B cell (primary cell): ENCODE data around the gene SCRN2. TPM values are rescaled to one million over a fixed set of nuclear protein-coding genes. Genes with fewer than 3 reads are reported as not detected.

ENCODE experiments used
- ATAC-seq: fragments of 200-7000 bp; cut with Tn5 transposase; one replicate; pipeline ENCODE4 v1.10.0; 2021; ENCODE audit warnings: low read depth, mild to moderate bottlenecking, moderate number of reproducible peaks, moderate library complexity
- CTCF ChIA-PET: fragments of 350-600 bp; sonication (Branson Sonifier 250); formaldehyde crosslinking; loops from one replicate; lab custom pipeline; 2021; ENCODE audit warnings: antibody characterized with exemption, inconsistent platforms; lab: Charles Lee
- POLR2A ChIA-PET: fragments of 350-600 bp; sonication (Branson Sonifier 250); formaldehyde crosslinking; loops from one replicate; lab custom pipeline; 2021; ENCODE audit warnings: antibody characterized with exemption; lab: Charles Lee
- DNase-seq: peaks from one replicate; pipeline ENCODE4 v3.0.0; 2013
- H2AFZ ChIP-seq: 2 replicates; pipeline ENCODE4 v1.6.1; 2012; ENCODE audit warnings: mild to moderate bottlenecking, low read depth, low read length; ENCODE audit not compliant: insufficient read depth, poor library complexity, severe bottlenecking
- H3K27ac ChIP-seq, 2 donors: 1 replicate in 1 of 2; 2 replicates in 1 of 2; pipeline ENCODE4 v1.5.1; 2012 to 2013; ENCODE audit warnings: low read length in 2 of 2, mild to moderate bottlenecking in 2 of 2, moderate library complexity in 1 of 2
- H3K27me3 ChIP-seq, 4 experiments: fragments of 200-600 bp in 1 of 4; sonication (generic) in 1 of 4; replicated peaks in 1 of 4; 1 replicate in 2 of 4; 2 replicates in 2 of 4; pipeline versions ENCODE4 v1.6.1 to v1.7.0; 2013 to 2016; ENCODE audit warnings: low read length in 3 of 4, mild to moderate bottlenecking in 2 of 4, mixed read lengths in 1 of 4, moderate library complexity in 1 of 4; ENCODE audit not compliant: insufficient read depth in 4 of 4, control insufficient read depth in 3 of 4; ENCODE audit errors: control extremely low read depth in 1 of 4
- H3K36me3 ChIP-seq, 2 experiments: replicated peaks in 1 of 2; 1 replicate in 1 of 2; 2 replicates in 1 of 2; pipeline versions ENCODE4 v1.6.1 to v1.7.1; 2013; ENCODE audit warnings: low read length in 1 of 2; ENCODE audit not compliant: insufficient read depth in 2 of 2, control insufficient read depth in 1 of 2; ENCODE audit errors: control extremely low read depth in 1 of 2, extremely low read depth in 1 of 2
- H3K4me1 ChIP-seq, 2 donors: fragments of 200-600 bp in 1 of 2; sonication (generic) in 1 of 2; 1 replicate in 1 of 2; 2 replicates in 1 of 2; pipeline versions ENCODE4 v1.5.1 to v1.6.1; 2013 to 2017; ENCODE audit warnings: low read length in 2 of 2; ENCODE audit not compliant: control insufficient read depth in 2 of 2, insufficient read depth in 2 of 2
- H3K4me2 ChIP-seq: replicated peaks from 2 replicates; pipeline ENCODE3; 2012; ENCODE audit warnings: mild to moderate bottlenecking, low read depth, low read length; ENCODE audit not compliant: poor library complexity, severe bottlenecking
- H3K4me3 ChIP-seq, 5 experiments: fragments of 200-600 bp in 1 of 5; sonication (generic) in 1 of 5; 1 replicate in 3 of 5; 2 replicates in 2 of 5; pipeline versions ENCODE4 v1.5.1 to v1.7.0; 2011 to 2016; ENCODE audit warnings: low read length in 4 of 5, mild to moderate bottlenecking in 4 of 5, low read depth in 2 of 5, control low read depth in 1 of 5, moderate library complexity in 1 of 5; ENCODE audit not compliant: insufficient read depth in 1 of 5; ENCODE audit errors: control extremely low read depth in 1 of 5, extremely low read depth in 1 of 5
- H3K79me2 ChIP-seq: fragments of 200-600 bp; sonication (generic); one replicate; pipeline ENCODE4 v1.6.0; 2016; ENCODE audit warnings: low read length; ENCODE audit not compliant: control insufficient read depth, insufficient read depth
- H3K9ac ChIP-seq: fragments of 200-600 bp; sonication (generic); 2 replicates; pipeline ENCODE4 v1.6.1; 2017; ENCODE audit warnings: mild to moderate bottlenecking, low read length, moderate library complexity
- H3K9me3 ChIP-seq, 3 donors: one replicate each; pipeline versions ENCODE4 v1.6.1 to v1.7.1; 2013; ENCODE audit warnings: low read length in 2 of 3; ENCODE audit not compliant: control insufficient read depth in 2 of 3, insufficient read depth in 1 of 3; ENCODE audit errors: control extremely low read depth in 1 of 3
- H4K20me1 ChIP-seq: 2 replicates; pipeline ENCODE4 v1.6.0; 2012; ENCODE audit warnings: mild to moderate bottlenecking, low read length; ENCODE audit not compliant: insufficient read depth, control insufficient read depth, poor library complexity, severe bottlenecking
- H3K27ac Mint-ChIP-seq: one replicate; pipeline ENCODE4 v1.8.0; 2021; ENCODE audit warnings: mixed read lengths
- H3K27me3 Mint-ChIP-seq: one replicate; pipeline ENCODE4 v1.8.0; 2021; ENCODE audit warnings: mixed read lengths
- H3K4me1 Mint-ChIP-seq: one replicate; pipeline ENCODE4 v1.8.0; 2021; ENCODE audit warnings: mixed read lengths
- H3K4me3 Mint-ChIP-seq: one replicate; pipeline ENCODE4 v1.8.0; 2021; ENCODE audit warnings: mixed read lengths
- H3K9me3 Mint-ChIP-seq: one replicate; pipeline ENCODE4 v1.8.0; 2022; ENCODE audit warnings: mixed read lengths; ENCODE audit not compliant: insufficient read depth
- CTCF ChIP-seq: fragments of 200-600 bp; IDR thresholded peaks from one replicate; pipeline ENCODE4 v1.8.0; 2022; ENCODE audit warnings: antibody characterized with exemption, mild to moderate bottlenecking
- EZH2 ChIP-seq: IDR thresholded peaks from 2 replicates; pipeline ENCODE4 v1.6.1; 2012; ENCODE audit warnings: borderline replicate concordance, low read depth, mild to moderate bottlenecking, moderate library complexity, low read length; ENCODE audit not compliant: insufficient read depth, poor library complexity, severe bottlenecking
- WGBS: methylation state at CpG from one replicate; pipeline ENCODE4 v1.1.5; 2013; ENCODE audit warnings: missing lambda C conversion rate; ENCODE audit not compliant: insufficient coverage; 5-methylcytosine and 5-hydroxymethylcytosine counted together
- intact Hi-C: fragments of 100-400 bp; cut with micrococcal nuclease; formaldehyde crosslinking; loops from one replicate; pipeline ENCODE4 v1.10.0; 2022
- polyA plus RNA-seq: library from polyadenylated mRNA; depleted of rRNA; stranded (reverse); fragments of >200 nt; gene quantifications from 2 replicates; pipeline ENCODE4 v1.2.3, GENCODE V29; 2012
- total RNA-seq, 2 donors: library from RNA; stranded (reverse); fragments of 120-200 nt in 1 of 2; gene quantifications; 1 replicate in 1 of 2; 2 replicates in 1 of 2; pipeline versions ENCODE4 v1.2.3 to v1.2.4, GENCODE V29; 2013 to 2022

SCRN2 gene
- total and polyA plus RNA-seq, 2 donors (not counting 1 experiment from before 2014, with no cell fraction given): 47.8 to 71.9 TPM

- intact Hi-C loops: loop anchor here (1.0 to 2.0 kb wide), 6 partner anchors 10 to 183 kb away; partner anchors contain the start of genes CDK5RAP3, LRRC46, MRPL10 and PNPO
- H4K20me1 ChIP-seq: no peaks in the 10 kb centered on the region
- peaks cover 17 to 18% of the 10 kb centered on the region in 2 donors for H3K4me1 ChIP-seq
- peak overlapping the region; percentile 83 for H3K9ac ChIP-seq
- Mint-ChIP-seq H3K4me3 (peak overlapping the region; percentile 97), H3K27me3 (peaks cover 27% of the 10 kb centered on the region), H3K9me3 (no peaks in the 10 kb centered on the region), H3K4me1 (peaks cover 26% of the 10 kb centered on the region), H3K27ac (peak overlapping the region; percentile 89)
- H3K27ac ChIP-seq: peak overlapping the region in 1 of 2 donors; percentile 75
- no peak for ATAC-seq
- no peaks in the 10 kb centered on the region for H3K9me3 ChIP-seq
- peak overlapping the region; percentile 89 for H3K4me2 ChIP-seq
- CTCF ChIA-PET: interaction anchor here (0.9 to 19.9 kb wide), 19 partner anchors 8 to 795 kb away, joined by 3 to 436 read pairs (median 3); partner anchors contain the start of genes CDK5RAP3, LRRC46, MRPL10 and SP2
- 69% methylated on average over 9 of the region's 16 CpGs for WGBS
- H3K36me3 ChIP-seq: peaks cover 0 to 6% of the 10 kb centered on the region in 2 experiments
- DNase-seq: no peak
- TF ChIP-seq CTCF: peak; percentile 23
- no peak for TF ChIP-seq EZH2
- H3K79me2 ChIP-seq: peaks cover 11% of the 10 kb centered on the region
- peak overlapping the region in 4 of 5 experiments; percentile 75 to 87 (median 80) for H3K4me3 ChIP-seq
- H3K27me3 ChIP-seq: peaks cover 0 to 30% (median 18%) of the 10 kb centered on the region in 4 experiments
- POLR2A ChIA-PET: interaction anchor here (1.1 to 1.6 kb wide), 5 partner anchors 11 to 192 kb away, joined by 4 to 14 read pairs (median 8); partner anchors contain the start of genes CDK5RAP3, KPNB1, LRRC46 and MRPL10
- peak overlapping the region; percentile 95 for H2AFZ ChIP-seq
Observed at GRCh38 chr17:47841488-47842291, 617 bp upstream of the SCRN2 start.
